ENCODE measurements around the gene CCDC43. TPM values are rescaled to one million over a fixed set of nuclear protein-coding genes. Genes with fewer than 3 reads are reported as not detected.

CCDC43 gene
- total and polyA plus RNA-seq, 4 donors = 4.5 to 8.6 (median 6.7) TPM

- Histone ChIP-seq H3K36me3 (ENCODE audit: control insufficient read depth in 4 of 4, insufficient read depth in 3 of 4, low read depth in 1 of 4, low read length in 3 of 4) (no peaks in the 10 kb centered on the region), H3K9ac (ENCODE audit: low read depth in 1 of 2, low read length in 2 of 2) (no peak overlapping the region), H3K27me3 (ENCODE audit: control insufficient read depth in 4 of 4, insufficient read depth in 4 of 4, low read length in 3 of 4) (peaks cover 0 to 2% (median under 1%) of the 10 kb centered on the region in 4 donors), H3K27ac (ENCODE audit: low read depth in 1 of 2, low read length in 2 of 2) (no peak overlapping the region), H3K9me3 (ENCODE audit: control insufficient read depth in 4 of 4, low read length in 3 of 4) (no peaks in the 10 kb centered on the region), H3K4me1 (ENCODE audit: control insufficient read depth in 4 of 4, insufficient read depth in 4 of 4, low read length in 3 of 4) (no peaks in the 10 kb centered on the region), H3K4me3 (ENCODE audit: low read depth in 1 of 3, low read length in 3 of 3) (no peak overlapping the region)
- WGBS = 95% methylated on average over 2 of the region's 2 CpGs
- no peak for TF ChIP-seq ZBTB33 (IDR thresholded peaks at IDR 0.05)
- TF ChIP-seq ATF3 (IDR thresholded peaks at IDR 0.05) = no peak
- TF ChIP-seq CTCF (IDR thresholded peaks at IDR 0.05; ENCODE audit: low read depth, low read length, missing input control) = no peak
- no peak for TF ChIP-seq REST (IDR thresholded peaks at IDR 0.05)
- no peak for TF ChIP-seq MAX (IDR thresholded peaks at IDR 0.05)
- no peak for TF ChIP-seq GABPA (IDR thresholded peaks at IDR 0.05 in 1 of 2, conservative IDR thresholded peaks at IDR 0.05 in 1 of 2)
- no peak for TF ChIP-seq HNF4A (conservative IDR thresholded peaks at IDR 0.05)
- no peak for TF ChIP-seq YY1 (IDR thresholded peaks at IDR 0.05)
- TF ChIP-seq JUND (IDR thresholded peaks at IDR 0.05) = no peak
- no peak for TF ChIP-seq RXRA (IDR thresholded peaks at IDR 0.05)
- no peak for TF ChIP-seq TAF1 (conservative IDR thresholded peaks at IDR 0.05)
- no peak for TF ChIP-seq FOXA2 (IDR thresholded peaks at IDR 0.05)
- TF ChIP-seq FOXA1 (IDR thresholded peaks at IDR 0.05) = no peak
- TF ChIP-seq HNF4G (IDR thresholded peaks at IDR 0.05) = no peak
- no peak for TF ChIP-seq RAD21 (IDR thresholded peaks at IDR 0.05)
- TF ChIP-seq NR2F2 (IDR thresholded peaks at IDR 0.05) = no peak
- TF ChIP-seq EGR1 (IDR thresholded peaks at IDR 0.05; ENCODE audit: low read depth in 2 of 2) = no peak
- no peak for TF ChIP-seq SP1 (IDR thresholded peaks at IDR 0.05)
- no peak for DNase-seq (ENCODE audit: low spot score)
Observed at GRCh38 chr17:44661835-44662234, 27.7 kb downstream of the CCDC43 start.
